GM19025 (cell line): ENCODE data around the gene STUB1.

Experiments used
- ATAC-seq: cut with Tn5 transposase; IDR thresholded peaks from one replicate; pipeline ENCODE4 v1.9.1; 2021; ENCODE audit warnings: mild to moderate bottlenecking, low read depth, moderate library complexity; ENCODE audit not compliant: unreplicated experiment

Gene STUB1

GRCh38 chr16:643050-643368 is 37.2 kb upstream of the STUB1 start:
- ATAC-seq = no peak

- ATAC-seq = no peak
Measured at GRCh38 chr16:644556-644955, 35.7 kb upstream of the STUB1 start.

- ATAC-seq = no peak
Measured at GRCh38 chr16:645852-646678, 34.1 kb upstream of the STUB1 start.

- no peak for ATAC-seq
Measured at GRCh38 chr16:646679-647172, 33.5 kb upstream of the STUB1 start.

GRCh38 chr16:647173-647902 is 32.9 kb upstream of the STUB1 start:
- ATAC-seq = no peak

GRCh38 chr16:648071-648780 is 32.0 kb upstream of the STUB1 start:
- ATAC-seq = no peak

- peak; percentile 81 for ATAC-seq
Measured at GRCh38 chr16:648781-649589, 31.2 kb upstream of the STUB1 start, which contains the start of gene WDR90. WDR90 (plus strand) TSS chr16:649365; CDS start chr16:649417, 52 bp downstream.

GRCh38 chr16:649631-650030 is 30.6 kb upstream of the STUB1 start:
- ATAC-seq = peak; percentile 8

- no peak for ATAC-seq
Measured at GRCh38 chr16:651844-652243, 28.4 kb upstream of the STUB1 start.

GRCh38 chr16:652454-653305 is 27.5 kb upstream of the STUB1 start:
- ATAC-seq = no peak

GRCh38 chr16:654034-654433 is 26.2 kb upstream of the STUB1 start:
- ATAC-seq = no peak

GRCh38 chr16:657487-657886 is 22.7 kb upstream of the STUB1 start:
- no peak for ATAC-seq

GRCh38 chr16:658679-659571 is 21.3 kb upstream of the STUB1 start:
- ATAC-seq = no peak

- no peak for ATAC-seq
Measured at GRCh38 chr16:659618-660017, 20.6 kb upstream of the STUB1 start.

- ATAC-seq = no peak
Measured at GRCh38 chr16:660132-660458, 20.1 kb upstream of the STUB1 start.

- ATAC-seq = no peak
Measured at GRCh38 chr16:660459-661183, 19.6 kb upstream of the STUB1 start.

- ATAC-seq = no peak
Measured at GRCh38 chr16:661184-661821, 18.9 kb upstream of the STUB1 start.
